GM18502 (cell line): Measurements from ENCODE around the gene RPL10A.
"Not testable (repeated sequence)": the region's sequence is repeated elsewhere in the genome, so short reads cannot be mapped to it uniquely, and the experiment has no call there.

ENCODE experiments used
- ATAC-seq: cut with Tn5 transposase; IDR thresholded peaks from one replicate; pipeline ENCODE4 v1.9.1; 2021; ENCODE audit warnings: mild to moderate bottlenecking; ENCODE audit not compliant: unreplicated experiment, poor library complexity

The RPL10A gene

GRCh38 chr6:35468181-35468979, at the start of gene RPL10A:
Gene RPL10A (plus strand): TSS chr6:35468401. CDS start chr6:35468435, 34 bp downstream.
- peak; percentile 82 for ATAC-seq

GRCh38 chr6:35419417-35419816, 48.8 kb upstream of the RPL10A start:
- no peak for ATAC-seq

- ATAC-seq: no peak
Measured at GRCh38 chr6:35419961-35420360, 48.2 kb upstream of the RPL10A start.

- ATAC-seq: no peak
Measured at GRCh38 chr6:35425284-35425683, 42.9 kb upstream of the RPL10A start.

- no peak for ATAC-seq
Measured at GRCh38 chr6:35426074-35426473, 42.1 kb upstream of the RPL10A start.

GRCh38 chr6:35427435-35427834, 40.8 kb upstream of the RPL10A start:
- no peak for ATAC-seq

GRCh38 chr6:35427851-35428321, 40.3 kb upstream of the RPL10A start:
- ATAC-seq: no peak

- no peak for ATAC-seq
Measured at GRCh38 chr6:35428421-35429149, 39.6 kb upstream of the RPL10A start.

GRCh38 chr6:35429463-35429862, 38.7 kb upstream of the RPL10A start:
- no peak for ATAC-seq

GRCh38 chr6:35432291-35432690, 35.9 kb upstream of the RPL10A start:
- ATAC-seq: no peak

- not testable (repeated sequence) for ATAC-seq
Measured at GRCh38 chr6:35432702-35433101, 35.5 kb upstream of the RPL10A start.

- ATAC-seq: no peak
Measured at GRCh38 chr6:35435074-35435837, 32.9 kb upstream of the RPL10A start.

- no peak for ATAC-seq
Measured at GRCh38 chr6:35436071-35436857, 31.9 kb upstream of the RPL10A start.

GRCh38 chr6:35438378-35439065, 29.7 kb upstream of the RPL10A start:
- ATAC-seq: not testable (repeated sequence)

- no peak for ATAC-seq
Measured at GRCh38 chr6:35439308-35439707, 28.9 kb upstream of the RPL10A start.

GRCh38 chr6:35441205-35441604, 27.0 kb upstream of the RPL10A start:
- ATAC-seq: no peak

GRCh38 chr6:35441642-35442041, 26.6 kb upstream of the RPL10A start:
- ATAC-seq: no peak

GRCh38 chr6:35442693-35443092, 25.5 kb upstream of the RPL10A start:
- no peak for ATAC-seq

- no peak for ATAC-seq
Measured at GRCh38 chr6:35443341-35444030, 24.7 kb upstream of the RPL10A start.
